H1 (cell line): Measurements from ENCODE around the gene OLFM2. TPM values are rescaled to one million over a fixed set of nuclear protein-coding genes. Genes with fewer than 3 reads are reported as not detected.

ENCODE experiments used
- CTCF ChIA-PET: fragments of 300-600 bp; sonication (Branson Sonifier 250); formaldehyde crosslinking; loops from one replicate; lab custom pipeline; 2021; ENCODE audit not compliant: partially characterized antibody; lab: Charles Lee
- POLR2A ChIA-PET: fragments of 300-600 bp; sonication (Branson Sonifier 250); formaldehyde crosslinking; loops from one replicate; lab custom pipeline; 2021; ENCODE audit warnings: inconsistent platforms; ENCODE audit not compliant: partially characterized antibody; lab: Charles Lee
- DNase-seq, 2 experiments: peaks; one replicate each; pipeline versions ENCODE4 v3.0.0 to v3.0.0-alpha.2; 2010 to 2022; ENCODE audit warnings: low spot score in 2 of 2, low read depth in 1 of 2, mixed read lengths in 1 of 2
- FAIRE-seq: peaks from 2 replicates; lab custom pipeline; 2011; peaks lifted over from hg19 to GRCh38; lab: Jason Lieb, UNC
- H2AFZ ChIP-seq: 2 replicates; pipeline ENCODE4 v1.8.1; 2012; ENCODE audit warnings: low read length, inconsistent platforms
- H2AK5ac ChIP-seq: 2 replicates; pipeline ENCODE4 v1.6.1; 2013; ENCODE audit warnings: low read depth, low read length
- H2BK120ac ChIP-seq: replicated peaks from 2 replicates; pipeline ENCODE3; 2013; ENCODE audit warnings: low read depth, low read length, inconsistent platforms
- H2BK12ac ChIP-seq: 2 replicates; pipeline ENCODE4 v1.6.1; 2013; ENCODE audit warnings: low read depth, low read length
- H2BK15ac ChIP-seq: 2 replicates; pipeline ENCODE4 v1.6.1; 2013; ENCODE audit warnings: low read length
- H2BK20ac ChIP-seq: 2 replicates; pipeline ENCODE4 v1.6.1; 2013; ENCODE audit warnings: low read length
- H2BK5ac ChIP-seq: 2 replicates; pipeline ENCODE4 v1.6.1; 2013; ENCODE audit warnings: low read depth, low read length
- H3K14ac ChIP-seq: 2 replicates; pipeline ENCODE4 v1.6.1; 2013; ENCODE audit warnings: inconsistent platforms; ENCODE audit not compliant: insufficient read length
- H3K18ac ChIP-seq: 2 replicates; pipeline ENCODE4 v1.6.1; 2013; ENCODE audit warnings: low read length; ENCODE audit errors: extremely low read depth
- H3K23ac ChIP-seq: 2 replicates; pipeline ENCODE4 v1.6.1; 2013; ENCODE audit warnings: inconsistent platforms; ENCODE audit not compliant: insufficient read length
- H3K23me2 ChIP-seq: 2 replicates; pipeline ENCODE4 v1.6.1; 2013; ENCODE audit warnings: low read depth, low read length
- H3K27ac ChIP-seq: 2 replicates; pipeline ENCODE4 v1.6.1; 2011; ENCODE audit warnings: low read depth, low read length, inconsistent platforms
- H3K27me3 ChIP-seq, 4 experiments: replicated peaks in 1 of 4; 1 replicate in 1 of 4; 2 replicates in 3 of 4; pipeline versions ENCODE4 v1.6.1 to v1.8.1; 2011 to 2013; ENCODE audit warnings: low read length in 3 of 4, mild to moderate bottlenecking in 3 of 4, inconsistent platforms in 2 of 4, mixed read lengths in 2 of 4, moderate library complexity in 1 of 4; ENCODE audit not compliant: control insufficient read depth in 3 of 4, insufficient read depth in 3 of 4; ENCODE audit errors: extremely low read depth in 1 of 4
- H3K36me3 ChIP-seq, 4 experiments: 2 replicates each; pipeline versions ENCODE4 v1.6.1 to v1.8.1; 2011 to 2013; ENCODE audit warnings: mild to moderate bottlenecking in 4 of 4, low read length in 3 of 4, moderate library complexity in 2 of 4, control low read depth in 1 of 4, inconsistent platforms in 1 of 4; ENCODE audit not compliant: insufficient read depth in 4 of 4, control insufficient read depth in 2 of 4
- H3K4ac ChIP-seq: replicated peaks from 2 replicates; pipeline ENCODE3; 2013; ENCODE audit warnings: low read length, low read depth, mixed read lengths, inconsistent platforms; ENCODE audit not compliant: insufficient read length
- H3K4me1 ChIP-seq, 4 experiments: replicated peaks in 1 of 4; 1 replicate in 1 of 4; 2 replicates in 3 of 4; pipeline versions ENCODE4 v1.6.1 to v1.8.1; 2011 to 2013; ENCODE audit warnings: low read length in 3 of 4, inconsistent platforms in 2 of 4, mixed read lengths in 1 of 4; ENCODE audit not compliant: insufficient read depth in 4 of 4, control insufficient read depth in 3 of 4
- H3K4me2 ChIP-seq, 2 experiments: 2 replicates each; pipeline versions ENCODE4 v1.6.1 to v1.8.1; 2011 to 2013; ENCODE audit warnings: low read depth in 2 of 2, low read length in 2 of 2, control low read depth in 1 of 2, inconsistent platforms in 1 of 2, mild to moderate bottlenecking in 1 of 2; ENCODE audit not compliant: insufficient read depth in 1 of 2
- H3K4me3 ChIP-seq, 4 experiments: fragments of 200-600, 300-600 bp in 1 of 4; sonication (generic), shearing (Covaris generic), sonication (Bioruptor Twin) in 1 of 4; 2 replicates each; pipeline versions ENCODE4 v1.5.1 to v1.8.1; 2011 to 2016; ENCODE audit warnings: low read length in 4 of 4, low read depth in 3 of 4, control low read depth in 2 of 4, inconsistent platforms in 2 of 4, mild to moderate bottlenecking in 2 of 4, mixed read lengths in 1 of 4, moderate library complexity in 1 of 4; ENCODE audit not compliant: insufficient read depth in 2 of 4; ENCODE audit errors: extremely low read depth in 1 of 4
- H3K56ac ChIP-seq: replicated peaks from 2 replicates; pipeline ENCODE3; 2013; ENCODE audit warnings: low read depth, mild to moderate bottlenecking, mixed read lengths, low read length, inconsistent platforms; ENCODE audit not compliant: insufficient read length
- H3K79me1 ChIP-seq: 2 replicates; pipeline ENCODE4 v1.6.1; 2013; ENCODE audit warnings: low read depth, low read length, control low read depth
- H3K79me2 ChIP-seq, 2 experiments: 2 replicates each; pipeline versions ENCODE4 v1.6.1 to v1.8.1; 2012 to 2013; ENCODE audit warnings: low read length in 2 of 2, mild to moderate bottlenecking in 2 of 2, inconsistent platforms in 1 of 2; ENCODE audit not compliant: insufficient read depth in 2 of 2, control insufficient read depth in 1 of 2
- H3K9ac ChIP-seq, 4 experiments: replicated peaks in 1 of 4; 1 replicate in 1 of 4; 2 replicates in 3 of 4; pipeline versions ENCODE4 v1.6.1 to v1.8.1; 2011 to 2013; ENCODE audit warnings: low read depth in 3 of 4, low read length in 3 of 4, control low read depth in 2 of 4, mild to moderate bottlenecking in 2 of 4, moderate library complexity in 2 of 4, inconsistent platforms in 1 of 4; ENCODE audit errors: extremely low read depth in 1 of 4
- H3K9me3 ChIP-seq, 2 experiments: 2 replicates each; pipeline versions ENCODE4 v1.6.1 to v1.8.1; 2012 to 2013; ENCODE audit warnings: mild to moderate bottlenecking in 2 of 2, moderate library complexity in 2 of 2, control low read depth in 1 of 2, inconsistent platforms in 1 of 2, low read depth in 1 of 2, low read length in 1 of 2, mixed read lengths in 1 of 2; ENCODE audit not compliant: insufficient read depth in 2 of 2
- H4K20me1 ChIP-seq, 2 experiments: replicated peaks in 1 of 2; 2 replicates each; pipeline versions ENCODE3 to v1.8.1; 2011 to 2013; ENCODE audit warnings: inconsistent platforms in 2 of 2, low read length in 2 of 2, mild to moderate bottlenecking in 1 of 2; ENCODE audit not compliant: insufficient read depth in 2 of 2, control insufficient read depth in 1 of 2
- H4K5ac ChIP-seq: 2 replicates; pipeline ENCODE4 v1.6.1; 2013; ENCODE audit warnings: low read length, low read depth, mixed read lengths, inconsistent platforms; ENCODE audit not compliant: insufficient read length
- H4K8ac ChIP-seq: 2 replicates; pipeline ENCODE4 v1.8.0; 2013; ENCODE audit warnings: mild to moderate bottlenecking, moderate library complexity, low read length, inconsistent platforms; ENCODE audit not compliant: insufficient read depth; ENCODE audit errors: extremely low read depth
- H4K91ac ChIP-seq: replicated peaks from 2 replicates; pipeline ENCODE3; 2013; ENCODE audit warnings: low read length, mixed read lengths, inconsistent platforms; ENCODE audit not compliant: insufficient read length
- EZH2 ChIP-seq: fragments of 200-600 bp; sonication (generic); IDR thresholded peaks from 2 replicates; pipeline ENCODE4 v1.7.1; 2012; ENCODE audit warnings: low read depth, mild to moderate bottlenecking, moderate library complexity, low read length, inconsistent platforms; ENCODE audit not compliant: severe bottlenecking
- GTF2F1 ChIP-seq: IDR thresholded peaks from 2 replicates; pipeline ENCODE4 v1.6.1; 2012; ENCODE audit warnings: low read depth, low read length, improper control_type of control experiment, borderline replicate concordance
- HDAC2 ChIP-seq, 2 experiments: fragments of 300-600 bp in 1 of 2; sonication (generic) in 1 of 2; IDR thresholded peaks; 2 replicates each; pipeline ENCODE4 v1.6.1; 2011 to 2012; ENCODE audit warnings: low read depth in 2 of 2, low read length in 2 of 2, mild to moderate bottlenecking in 2 of 2, moderate library complexity in 2 of 2, borderline replicate concordance in 1 of 2, inconsistent platforms in 1 of 2
- PHF8 ChIP-seq: fragments of 200-600 bp; sonication (generic); conservative IDR thresholded peaks from 2 replicates; pipeline ENCODE4 v1.7.1; 2012; ENCODE audit warnings: low read depth, mild to moderate bottlenecking, inconsistent platforms, low read length, moderate library complexity
- POLR2A ChIP-seq, 2 experiments: IDR thresholded peaks; 1 replicate in 1 of 2; 2 replicates in 1 of 2; pipeline ENCODE4 v1.6.1; 2011; ENCODE audit warnings: low read depth in 2 of 2, low read length in 2 of 2, mild to moderate bottlenecking in 2 of 2; ENCODE audit errors: control extremely low read depth in 1 of 2
- TAF1 ChIP-seq: IDR thresholded peaks from 2 replicates; pipeline ENCODE4 v1.6.1; 2011; ENCODE audit warnings: mild to moderate bottlenecking, low read depth, low read length
- TAF7 ChIP-seq: optimal IDR thresholded peaks from 2 replicates; pipeline ENCODE3; 2011; ENCODE audit warnings: low read depth, mild to moderate bottlenecking, inconsistent platforms, low read length, moderate library complexity, borderline replicate concordance
- TBP ChIP-seq: IDR thresholded peaks from 2 replicates; pipeline ENCODE4 v1.6.1; 2011; ENCODE audit warnings: low read depth, low read length, improper control_type of control experiment
- YY1 ChIP-seq: IDR thresholded peaks from 2 replicates; pipeline ENCODE4 v1.6.1; 2011; ENCODE audit warnings: low read depth, mild to moderate bottlenecking, low read length
- WGBS, 2 experiments: shearing (Covaris generic) in 1 of 2; methylation state at CpG; one replicate each; pipeline versions ENCODE4 v1.1.6 to v1.1.7; 2013 to 2015; ENCODE audit warnings: low lambda C conversion rate in 2 of 2, mixed read lengths in 2 of 2, inconsistent platforms in 1 of 2, low coverage in 1 of 2, missing lambda C conversion rate in 1 of 2; ENCODE audit not compliant: insufficient replicate concordance in 2 of 2, insufficient coverage in 1 of 2, insufficient read length in 1 of 2; ENCODE audit errors: extremely low coverage in 1 of 2, missing lambda C conversion rate in 1 of 2; 5-methylcytosine and 5-hydroxymethylcytosine counted together
- polyA plus RNA-seq, 7 experiments: library from polyadenylated mRNA; depleted of rRNA in 3 of 7; stranded (reverse) in 5 of 7; unstranded in 2 of 7; fragments of >200 nt in 5 of 7; fragments of 200-250 nt in 2 of 7; gene quantifications; 1 replicate in 5 of 7; 2 replicates in 1 of 7; 4 replicates in 1 of 7; pipeline versions ENCODE4 v1.2.1 to v1.2.3, GENCODE V29; 2011 to 2013; ENCODE audit warnings: missing spikeins in 2 of 7, mixed read lengths in 2 of 7
- total RNA-seq: library from RNA; stranded (reverse); fragmentation: NEBNext Ultra II Directional; extraction: Animal tissue kit (Norgen Biotek cat#: 25700); gene quantifications from 2 replicates; pipeline ENCODE4 v1.2.1, GENCODE V29; 2021
- TF ChIP-seq, protein P1 (sequence below): IDR thresholded peaks from 2 replicates; pipeline ENCODE4 v1.6.1; 2011; ENCODE audit warnings: low read length, improper control_type of control experiment
- TF ChIP-seq, protein P2 (sequence below): IDR thresholded peaks from 2 replicates; pipeline ENCODE4 v1.6.1; 2012; ENCODE audit warnings: low read length, inconsistent platforms

The OLFM2 gene
- total and polyA plus RNA-seq, 2 of the 8 experiments (the other 6 are each of a cell fraction or from before 2014, with no cell fraction given), result 68.2 to 151 TPM

DNA sequence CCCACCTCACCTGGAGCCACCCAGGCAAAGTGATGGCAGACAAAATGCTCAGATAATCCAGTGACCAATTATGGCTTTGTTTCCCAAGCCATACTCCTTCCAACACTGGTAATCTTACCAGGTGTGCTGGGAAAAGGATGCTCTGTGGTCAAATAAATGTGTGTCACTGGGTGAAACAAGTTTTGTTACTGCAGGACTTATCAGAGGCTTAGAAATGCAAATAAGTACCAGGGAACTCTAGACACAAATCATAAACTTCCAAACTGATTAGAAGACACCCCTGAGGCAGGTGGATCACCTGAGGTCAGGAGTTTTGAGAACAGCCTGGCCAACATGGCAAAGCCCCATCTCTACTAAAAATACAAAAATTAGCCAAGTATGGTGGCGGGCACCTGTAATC, 74.8 kb downstream of the OLFM2 start:
- peaks cover 0 to 7% (median 4%) of the 10 kb centered on the region in 4 experiments; a peak in 4 of 7 replicates for H3K4me1 ChIP-seq
- WGBS, 2 experiments, result 86% methylated on average over 1 of the region's 1 CpG; no CpG with 5 or more reads in 1 of the 2 experiments
- H3K23ac ChIP-seq, result no peak overlapping the region
- H3K4ac ChIP-seq, result no peak overlapping the region
- no peak overlapping the region for H2BK12ac ChIP-seq
- ChIA-PET CTCF (interaction anchor here (2.0 kb wide), 1 partner anchor 9 kb away, joined by 6 read pairs; no protein-coding TSS in a partner anchor), POLR2A (interaction anchor here (1.2 kb wide), 1 partner anchor 14 kb away, joined by 3 read pairs; no protein-coding TSS in a partner anchor)
- H3K27me3 ChIP-seq, result no peaks in the 10 kb centered on the region
- H3K27ac ChIP-seq, result no peak overlapping the region
- H3K14ac ChIP-seq, result no peak overlapping the region
- no peaks in the 10 kb centered on the region for H3K23me2 ChIP-seq
- no peak for FAIRE-seq
- H2BK5ac ChIP-seq, result no peak overlapping the region
- no peak overlapping the region for H4K5ac ChIP-seq
- H3K79me2 ChIP-seq, result no peaks in the 10 kb centered on the region
- no peak overlapping the region for H2BK20ac ChIP-seq
- no peak overlapping the region for H4K91ac ChIP-seq
- no peak overlapping the region for H3K4me3 ChIP-seq
- no peak overlapping the region for H3K4me2 ChIP-seq
- peaks cover 2% of the 10 kb centered on the region; the same call in 1 of the 2 replicates for H3K79me1 ChIP-seq
- H2AK5ac ChIP-seq, result no peak overlapping the region
- no peak overlapping the region for H3K18ac ChIP-seq
- H2BK15ac ChIP-seq, result no peak overlapping the region
- no peak for DNase-seq
- H2AFZ ChIP-seq, result no peak overlapping the region
- H4K20me1 ChIP-seq, result peaks cover 1 to 2% of the 10 kb centered on the region in 2 experiments
- H3K9ac ChIP-seq, result no peak overlapping the region
- no peak overlapping the region for H3K56ac ChIP-seq
- H3K36me3 ChIP-seq, result peaks cover 0 to 8% (median 4%) of the 10 kb centered on the region in 4 experiments; a peak in 5 of 8 replicates
- no peak overlapping the region for H4K8ac ChIP-seq
- no peak overlapping the region for H2BK120ac ChIP-seq
- H3K9me3 ChIP-seq, result no peaks in the 10 kb centered on the region
- TF ChIP-seq, protein P1, sequence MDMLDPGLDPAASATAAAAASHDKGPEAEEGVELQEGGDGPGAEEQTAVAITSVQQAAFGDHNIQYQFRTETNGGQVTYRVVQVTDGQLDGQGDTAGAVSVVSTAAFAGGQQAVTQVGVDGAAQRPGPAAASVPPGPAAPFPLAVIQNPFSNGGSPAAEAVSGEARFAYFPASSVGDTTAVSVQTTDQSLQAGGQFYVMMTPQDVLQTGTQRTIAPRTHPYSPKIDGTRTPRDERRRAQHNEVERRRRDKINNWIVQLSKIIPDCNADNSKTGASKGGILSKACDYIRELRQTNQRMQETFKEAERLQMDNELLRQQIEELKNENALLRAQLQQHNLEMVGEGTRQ, result no peak
- TF ChIP-seq TBP, result no peak
- TF ChIP-seq TAF7, result no peak
- TF ChIP-seq HDAC2 (IDR thresholded peaks at IDR 0.05; ENCODE audit: borderline replicate concordance in 1 of 2, low read depth in 2 of 2, low read length in 2 of 2), result no peak
- TF ChIP-seq GTF2F1, result no peak
- TF ChIP-seq POLR2A (IDR thresholded peaks at IDR 0.05; ENCODE audit: control extremely low read depth in 1 of 2, low read depth in 2 of 2, low read length in 2 of 2), result no peak
- TF ChIP-seq EZH2, result no peak
- TF ChIP-seq, protein P2, sequence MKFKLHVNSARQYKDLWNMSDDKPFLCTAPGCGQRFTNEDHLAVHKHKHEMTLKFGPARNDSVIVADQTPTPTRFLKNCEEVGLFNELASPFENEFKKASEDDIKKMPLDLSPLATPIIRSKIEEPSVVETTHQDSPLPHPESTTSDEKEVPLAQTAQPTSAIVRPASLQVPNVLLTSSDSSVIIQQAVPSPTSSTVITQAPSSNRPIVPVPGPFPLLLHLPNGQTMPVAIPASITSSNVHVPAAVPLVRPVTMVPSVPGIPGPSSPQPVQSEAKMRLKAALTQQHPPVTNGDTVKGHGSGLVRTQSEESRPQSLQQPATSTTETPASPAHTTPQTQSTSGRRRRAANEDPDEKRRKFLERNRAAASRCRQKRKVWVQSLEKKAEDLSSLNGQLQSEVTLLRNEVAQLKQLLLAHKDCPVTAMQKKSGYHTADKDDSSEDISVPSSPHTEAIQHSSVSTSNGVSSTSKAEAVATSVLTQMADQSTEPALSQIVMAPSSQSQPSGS, result no peak
- TF ChIP-seq YY1, result no peak
- TF ChIP-seq PHF8, result no peak
- TF ChIP-seq TAF1, result no peak
